HepG2 (cell line): ENCODE data around the gene FMO3. TPM values are rescaled to one million over a fixed set of nuclear protein-coding genes. Genes with fewer than 3 reads are reported as not detected.

Source experiments
- ATF1 ChIP-seq: IDR thresholded peaks from 2 replicates; pipeline ENCODE4 v1.6.1; 2016; ENCODE audit warnings: mild to moderate bottlenecking, control low read depth
- ATF4 ChIP-seq, 2 experiments: fragments of 450-650 bp in 1 of 2; sonication (generic) in 1 of 2; formaldehyde crosslinking; IDR thresholded peaks; 2 replicates each; pipeline versions ENCODE4 v1.5.0 to v1.8.0; 2020 to 2022; ENCODE audit warnings: mild to moderate bottlenecking in 1 of 2, missing genetic modification reagents in 1 of 2
- ATF7 ChIP-seq, 2 experiments: fragments of 450-650 bp in 1 of 2; sonication (generic) in 1 of 2; formaldehyde crosslinking in 1 of 2; IDR thresholded peaks; 2 replicates each; pipeline versions ENCODE4 v1.4.0 to v1.6.1; 2016 to 2020; ENCODE audit warnings: antibody characterized with exemption in 1 of 2, mild to moderate bottlenecking in 1 of 2, missing genetic modification reagents in 1 of 2
- CEBPB ChIP-seq: IDR thresholded peaks from 2 replicates; pipeline ENCODE4 v1.6.1; 2011; ENCODE audit warnings: low read depth, low read length, improper control_type of control experiment, borderline replicate concordance
- HNF4G ChIP-seq, 2 experiments: sonication (generic) in 1 of 2; formaldehyde crosslinking in 1 of 2; IDR thresholded peaks; 2 replicates each; pipeline versions ENCODE4 v1.4.0 to v1.6.1; 2011 to 2020; ENCODE audit warnings: borderline replicate concordance in 2 of 2, low read depth in 2 of 2, mild to moderate bottlenecking in 2 of 2, low read length in 1 of 2, missing genetic modification reagents in 1 of 2, moderate library complexity in 1 of 2
- KDM6A ChIP-seq: IDR thresholded peaks from 2 replicates; pipeline ENCODE4 v1.6.1; 2016; ENCODE audit warnings: low read depth
- NCOR1 ChIP-seq: fragments of 200-600 bp; sonication (generic); IDR thresholded peaks from 2 replicates; pipeline ENCODE4 v1.7.0; 2017; ENCODE audit warnings: antibody characterized with exemption, low read length, borderline replicate concordance
- PAXIP1 ChIP-seq: sonication (generic); formaldehyde crosslinking; conservative IDR thresholded peaks from 2 replicates; pipeline ENCODE4 v1.4.0; 2020; ENCODE audit warnings: mild to moderate bottlenecking, missing genetic modification reagents, moderate library complexity
- RARA ChIP-seq: IDR thresholded peaks from 2 replicates; pipeline ENCODE4 v1.6.1; 2016; ENCODE audit warnings: missing genetic modification reagents, missing compliant biosample characterization
- REPIN1 ChIP-seq: sonication (generic); formaldehyde crosslinking; IDR thresholded peaks from 2 replicates; pipeline ENCODE4 v1.8.0; 2022; ENCODE audit warnings: missing genetic modification reagents, low read depth, mild to moderate bottlenecking, borderline replicate concordance
- SKI ChIP-seq: fragments of 450-650 bp; IDR thresholded peaks from one replicate; pipeline ENCODE4 v1.6.1; 2018; ENCODE audit warnings: mild to moderate bottlenecking; ENCODE audit not compliant: partially characterized antibody
- SOX6 ChIP-seq, 2 experiments: fragments of 450-650 bp in 1 of 2; sonication (generic) in 1 of 2; formaldehyde crosslinking in 1 of 2; IDR thresholded peaks; 2 replicates each; pipeline versions ENCODE4 v1.4.0 to v1.6.1; 2017 to 2020; ENCODE audit warnings: antibody characterized with exemption in 1 of 2, mild to moderate bottlenecking in 1 of 2, missing genetic modification reagents in 1 of 2
- TARDBP ChIP-seq: sonication (generic); formaldehyde crosslinking; IDR thresholded peaks from 2 replicates; pipeline ENCODE4 v1.8.0; 2022; ENCODE audit warnings: mild to moderate bottlenecking, missing genetic modification reagents
- ZNF292 ChIP-seq: sonication (generic); formaldehyde crosslinking; IDR thresholded peaks from 2 replicates; pipeline ENCODE4 v1.8.1; 2022; ENCODE audit warnings: mild to moderate bottlenecking, low read depth, missing genetic modification reagents, borderline replicate concordance
- polyA plus RNA-seq, 8 experiments: library from polyadenylated mRNA; depleted of rRNA in 3 of 8; stranded (reverse) in 7 of 8; unstranded in 1 of 8; fragments of >200 nt; fragmentation: Illumina TruSeq in 4 of 8; extraction: Trizol in 4 of 8; gene quantifications; 2 replicates each; pipeline versions ENCODE4 v1.2.1 to v1.2.3, GENCODE V29; 2011 to 2016; ENCODE audit warnings: low read depth in 4 of 8, missing spikeins in 1 of 8, mixed read lengths in 1 of 8; ENCODE audit not compliant: insufficient read depth in 1 of 8
- total RNA-seq, 5 experiments: library from RNA; depleted of rRNA; stranded (reverse); fragments of >200 nt; fragmentation: Illumina TruSeq; extraction: Trizol; gene quantifications; 2 replicates each; pipeline ENCODE4 v1.2.3, GENCODE V29; 2016; ENCODE audit warnings: low read depth in 1 of 5
- TF ChIP-seq, protein P1 (sequence below): sonication (generic); formaldehyde crosslinking; IDR thresholded peaks from 2 replicates; pipeline ENCODE4 v1.4.0; 2020; ENCODE audit warnings: missing genetic modification reagents, low read depth, mild to moderate bottlenecking, borderline replicate concordance
- TF ChIP-seq, protein P2 (sequence below): sonication (generic); formaldehyde crosslinking; IDR thresholded peaks from 2 replicates; pipeline ENCODE4 v1.8.0; 2022; ENCODE audit warnings: mild to moderate bottlenecking, missing genetic modification reagents

The FMO3 gene
- total and polyA plus RNA-seq, 2 of the 13 experiments (the other 11 are each of a cell fraction or from before 2014, with no cell fraction given): not detected

GRCh38 chr1:171160639-171161354, 70.1 kb downstream of the FMO3 start (continued):
- TF ChIP-seq, protein P1, sequence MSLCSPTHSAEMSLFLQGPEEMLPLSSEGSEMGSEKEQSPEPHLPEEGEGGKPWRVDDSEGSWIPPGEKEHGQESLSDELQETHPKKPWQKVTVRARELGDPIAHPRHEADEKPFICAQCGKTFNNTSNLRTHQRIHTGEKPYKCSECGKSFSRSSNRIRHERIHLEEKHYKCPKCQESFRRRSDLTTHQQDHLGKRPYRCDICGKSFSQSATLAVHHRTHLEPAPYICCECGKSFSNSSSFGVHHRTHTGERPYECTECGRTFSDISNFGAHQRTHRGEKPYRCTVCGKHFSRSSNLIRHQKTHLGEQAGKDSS (CRISPR knock-in tag): no peak
- TF ChIP-seq RARA (CRISPR knock-in tag): peak; percentile 31; the same call in 1 of the 2 replicates
- no peak for TF ChIP-seq SOX6 (IDR thresholded peaks at IDR 0.05)
- peak; percentile 36 for TF ChIP-seq SOX6 (CRISPR knock-in tag; IDR thresholded peaks at IDR 0.05)
- peak; percentile 40 for TF ChIP-seq SKI
- peak; percentile 68; the same call in 1 of the 2 replicates for TF ChIP-seq KDM6A
- TF ChIP-seq HNF4G (IDR thresholded peaks at IDR 0.05; ENCODE audit: borderline replicate concordance, low read depth, low read length): peak; percentile 31
- TF ChIP-seq HNF4G (CRISPR knock-in tag; IDR thresholded peaks at IDR 0.05; ENCODE audit: borderline replicate concordance, low read depth): 0 out of 2 replicates have a peak, but pooled peaks have one; percentile 52
- peak; percentile 66 for TF ChIP-seq PAXIP1 (CRISPR knock-in tag)
- TF ChIP-seq NCOR1: peak; percentile 8; the same call in 1 of the 2 replicates
- no peak for TF ChIP-seq ZNF292
- TF ChIP-seq ATF4 (CRISPR knock-in tag; IDR thresholded peaks at IDR 0.05): peak in 1 of 2 experiments; percentile 74; a peak in 2 of 4 replicates
- no peak for TF ChIP-seq ATF7 (IDR thresholded peaks at IDR 0.05)
- TF ChIP-seq ATF7 (CRISPR knock-in tag; IDR thresholded peaks at IDR 0.05): no peak
- TF ChIP-seq TARDBP: 0 out of 2 replicates have a peak, but pooled peaks have one; percentile 43
- TF ChIP-seq, protein P2, sequence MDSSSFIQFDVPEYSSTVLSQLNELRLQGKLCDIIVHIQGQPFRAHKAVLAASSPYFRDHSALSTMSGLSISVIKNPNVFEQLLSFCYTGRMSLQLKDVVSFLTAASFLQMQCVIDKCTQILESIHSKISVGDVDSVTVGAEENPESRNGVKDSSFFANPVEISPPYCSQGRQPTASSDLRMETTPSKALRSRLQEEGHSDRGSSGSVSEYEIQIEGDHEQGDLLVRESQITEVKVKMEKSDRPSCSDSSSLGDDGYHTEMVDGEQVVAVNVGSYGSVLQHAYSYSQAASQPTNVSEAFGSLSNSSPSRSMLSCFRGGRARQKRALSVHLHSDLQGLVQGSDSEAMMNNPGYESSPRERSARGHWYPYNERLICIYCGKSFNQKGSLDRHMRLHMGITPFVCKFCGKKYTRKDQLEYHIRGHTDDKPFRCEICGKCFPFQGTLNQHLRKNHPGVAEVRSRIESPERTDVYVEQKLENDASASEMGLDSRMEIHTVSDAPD: peak; percentile 28; the same call in 1 of the 2 replicates
- TF ChIP-seq REPIN1: peak; percentile 30; the same call in 1 of the 2 replicates
- TF ChIP-seq CEBPB: peak; percentile 67; the same call in 1 of the 2 replicates
- TF ChIP-seq ATF1: peak; percentile 25; the same call in 1 of the 2 replicates
